Thymus (tissue), 14 donors: Measurements from ENCODE around the gene RNASE9. TPM values are rescaled to one million over a fixed set of nuclear protein-coding genes. Genes with fewer than 3 reads are reported as not detected.

Experiments
- DNase-seq, 9 donors: peaks; one replicate each; pipeline ENCODE4 v3.0.0-alpha.2; 2013; ENCODE audit warnings: low spot score in 9 of 9, low read depth in 6 of 9, missing footprints in 1 of 9
- H3K27ac ChIP-seq, 2 donors: one replicate each; pipeline ENCODE4 v1.5.1; 2013; ENCODE audit warnings: control low read depth in 1 of 2, low read depth in 1 of 2, low read length in 1 of 2, mild to moderate bottlenecking in 1 of 2, moderate library complexity in 1 of 2
- H3K27me3 ChIP-seq, 2 donors: one replicate each; pipeline ENCODE4 v1.5.1; 2013; ENCODE audit warnings: low read length in 1 of 2; ENCODE audit not compliant: control insufficient read depth in 2 of 2, insufficient read depth in 1 of 2
- H3K36me3 ChIP-seq, 2 donors: one replicate each; pipeline ENCODE4 v1.5.1; 2013; ENCODE audit warnings: low read length in 1 of 2, mild to moderate bottlenecking in 1 of 2, moderate library complexity in 1 of 2; ENCODE audit not compliant: control insufficient read depth in 2 of 2, insufficient read depth in 2 of 2
- H3K4me1 ChIP-seq, 2 donors: one replicate each; pipeline ENCODE4 v1.5.1; 2013; ENCODE audit warnings: low read length in 2 of 2; ENCODE audit not compliant: control insufficient read depth in 2 of 2, insufficient read depth in 2 of 2
- H3K4me3 ChIP-seq, 2 donors: one replicate each; pipeline ENCODE4 v1.5.1; 2013; ENCODE audit warnings: low read length in 2 of 2, control low read depth in 1 of 2, mild to moderate bottlenecking in 1 of 2
- H3K9me3 ChIP-seq, 2 donors: one replicate each; pipeline ENCODE4 v1.5.1; 2013; ENCODE audit warnings: low read length in 1 of 2, mild to moderate bottlenecking in 1 of 2; ENCODE audit not compliant: control insufficient read depth in 2 of 2, insufficient read depth in 1 of 2
- WGBS: extraction: QIAGEN DNeasy Blood & Tissue Kit; methylation state at CpG from one replicate; pipeline ENCODE4 v1.1.7; 2013; 5-methylcytosine and 5-hydroxymethylcytosine counted together
- long read RNA-seq, 10 donors: transcript quantifications; one replicate each; lab custom pipeline, GENCODE V29; 2026
- polyA plus RNA-seq: library from polyadenylated mRNA; stranded (reverse); fragments of 200-250 nt; gene quantifications from one replicate; pipeline ENCODE4 v1.2.3, GENCODE V29; 2013
- total RNA-seq: library from RNA; stranded (reverse); fragments of 120-200 nt; gene quantifications from one replicate; pipeline ENCODE4 v1.2.4, GENCODE V29; 2013
- donor health status: healthy.

The RNASE9 gene
- total RNA-seq, result not detected
- polyA plus RNA-seq, result 0.02 TPM
- long read RNA-seq, donor 1, result 0 reads
- long read RNA-seq, donor 2, result 0 reads
- long read RNA-seq, donor 3, result 0 reads
- long read RNA-seq, donor 4, result 0 reads
- long read RNA-seq, donor 5, result 0 reads
- long read RNA-seq, donor 6, result 0 reads
- long read RNA-seq, donor 7, result 0 reads
- long read RNA-seq, donor 8, result 0 reads
- long read RNA-seq, donor 9, result 0 reads
- long read RNA-seq, donor 10, result 0 reads

GRCh38 chr14:20560961-20561360, at the start of gene RNASE9:
Gene RNASE9, minus strand, starts transcription at chr14:20561047.
- no peak for DNase-seq
- 96% methylated on average over 3 of the region's 3 CpGs for WGBS
- H3K27me3 ChIP-seq, result no peaks in the 10 kb centered on the region
- no peak within 1 kb of the TSS for H3K27ac ChIP-seq
- no peaks in the 10 kb centered on the region for H3K4me1 ChIP-seq
- no peaks in the 10 kb centered on the region for H3K36me3 ChIP-seq
- H3K4me3 ChIP-seq, result no peak within 1 kb of the TSS
- no peaks in the 10 kb centered on the region for H3K9me3 ChIP-seq

- peak in 4 of 9 donors; percentile 29 to 74 (median 50) for DNase-seq
- H3K27ac ChIP-seq, result no peak overlapping the region
- H3K4me3 ChIP-seq, result peak overlapping the region; percentile 51 to 66
- WGBS, result 3% methylated on average over 27 of the region's 27 CpGs
- no peaks in the 10 kb centered on the region for H3K9me3 ChIP-seq
- peaks cover 3 to 8% of the 10 kb centered on the region in 2 donors for H3K4me1 ChIP-seq
- peaks cover 8 to 37% of the 10 kb centered on the region in 2 donors for H3K27me3 ChIP-seq
- no peaks in the 10 kb centered on the region for H3K36me3 ChIP-seq
Observed at GRCh38 chr14:20610002-20610765, 49.3 kb upstream of the RNASE9 start.

GRCh38 chr14:20609215-20610001, 48.6 kb upstream of the RNASE9 start:
- Histone ChIP-seq H3K4me1 (peaks cover 3 to 8% of the 10 kb centered on the region in 2 donors), H3K9me3 (no peaks in the 10 kb centered on the region), H3K36me3 (no peaks in the 10 kb centered on the region), H3K4me3 (peak overlapping the region; percentile 51 to 66), H3K27me3 (peaks cover 8 to 37% of the 10 kb centered on the region in 2 donors), H3K27ac (no peak overlapping the region)
- peak in 8 of 9 donors; percentile 43 to 86 (median 66) for DNase-seq
- WGBS, result under 1% methylated on average over 44 of the region's 44 CpGs

GRCh38 chr14:20608383-20609110, 47.7 kb upstream of the RNASE9 start:
- WGBS, result 79% methylated on average over 7 of the region's 7 CpGs
- Histone ChIP-seq H3K27ac (no peak overlapping the region), H3K9me3 (no peaks in the 10 kb centered on the region), H3K27me3 (peaks cover 8 to 32% of the 10 kb centered on the region in 2 donors), H3K36me3 (no peaks in the 10 kb centered on the region), H3K4me1 (peaks cover 0 to 2% of the 10 kb centered on the region in 2 donors), H3K4me3 (no peak overlapping the region)
- DNase-seq, result no peak

DNA sequence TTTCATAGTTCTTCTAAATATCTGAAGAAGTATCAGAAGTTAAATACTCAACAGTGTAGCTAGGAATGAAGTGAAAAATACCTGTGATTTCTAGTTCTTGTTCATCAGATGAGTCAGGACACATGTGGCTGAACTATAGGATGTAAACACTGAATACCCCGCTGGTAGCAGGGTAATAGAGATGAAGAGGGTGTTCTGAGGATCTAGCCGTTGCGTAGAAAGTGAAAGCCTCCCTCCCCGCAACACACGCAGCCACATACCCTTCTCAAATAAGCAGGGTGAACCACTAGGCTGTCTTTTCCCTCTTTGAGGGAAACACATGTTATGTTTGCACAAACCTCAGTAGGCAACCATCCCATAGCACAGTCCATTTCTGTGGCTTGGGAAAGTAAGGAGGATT, 46.8 kb upstream of the RNASE9 start:
- no peaks in the 10 kb centered on the region for H3K4me1 ChIP-seq
- DNase-seq, result no peak
- H3K27me3 ChIP-seq, result peaks cover 8 to 30% of the 10 kb centered on the region in 2 donors
- no peak overlapping the region for H3K27ac ChIP-seq
- H3K36me3 ChIP-seq, result no peaks in the 10 kb centered on the region
- no peak overlapping the region for H3K4me3 ChIP-seq
- WGBS, result 93% methylated on average over 5 of the region's 5 CpGs
- H3K9me3 ChIP-seq, result no peaks in the 10 kb centered on the region

GRCh38 chr14:20606902-20607242, 46.0 kb upstream of the RNASE9 start:
- Histone ChIP-seq H3K4me1 (no peaks in the 10 kb centered on the region), H3K4me3 (no peak overlapping the region), H3K27me3 (peaks cover 8 to 24% of the 10 kb centered on the region in 2 donors), H3K36me3 (no peaks in the 10 kb centered on the region), H3K9me3 (no peaks in the 10 kb centered on the region), H3K27ac (no peak overlapping the region)
- no peak for DNase-seq
- WGBS, result 95% methylated on average over 2 of the region's 2 CpGs

- no peak for DNase-seq
- Histone ChIP-seq H3K27me3 (peaks cover 3 to 19% of the 10 kb centered on the region in 2 donors), H3K27ac (no peak overlapping the region), H3K4me3 (no peak overlapping the region), H3K9me3 (no peaks in the 10 kb centered on the region), H3K36me3 (no peaks in the 10 kb centered on the region), H3K4me1 (no peaks in the 10 kb centered on the region)
- WGBS, result 69% methylated on average over 8 of the region's 8 CpGs
Observed at GRCh38 chr14:20606190-20606901, 45.5 kb upstream of the RNASE9 start.

DNA sequence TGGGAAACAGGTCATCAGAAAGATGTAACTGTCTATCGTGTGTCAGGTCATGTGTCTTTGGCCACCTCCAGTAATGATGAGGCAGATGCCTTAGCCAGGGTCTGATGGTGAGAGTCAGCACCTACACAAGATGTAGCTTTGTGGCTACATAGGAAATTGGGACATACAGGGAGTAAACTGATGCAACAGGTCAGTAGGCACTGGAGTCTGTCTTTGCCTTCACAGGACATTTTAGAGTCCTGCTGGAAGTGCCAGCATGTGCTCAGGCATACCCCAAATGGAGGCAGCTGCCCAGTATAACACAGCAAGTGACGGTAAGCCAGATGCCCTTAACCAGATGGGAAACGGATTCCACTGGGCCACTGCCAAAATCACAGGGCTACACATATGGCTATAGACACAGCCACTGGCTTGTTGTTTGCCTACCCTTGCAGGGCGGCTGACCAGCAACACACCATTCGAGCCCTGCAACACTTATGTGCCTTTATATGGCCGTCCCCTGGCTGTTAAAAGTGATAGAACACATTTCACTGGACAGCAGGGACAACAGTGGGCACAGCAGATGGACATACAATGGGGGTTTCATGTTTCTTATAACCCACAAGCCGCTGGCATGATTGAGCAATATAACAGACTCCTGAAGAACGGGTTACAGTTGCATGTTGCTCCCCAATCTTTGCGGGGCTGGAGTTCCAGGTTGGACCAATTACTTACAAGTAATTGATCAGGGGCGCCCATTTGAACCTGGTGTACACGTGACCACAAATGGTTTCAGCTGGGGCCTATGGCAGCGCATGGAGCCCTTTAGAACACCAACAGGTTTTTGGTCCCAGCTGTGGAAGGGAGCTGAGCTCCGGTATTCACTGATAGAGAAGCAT, 43.2 kb upstream of the RNASE9 start:
- Histone ChIP-seq H3K36me3 (no peaks in the 10 kb centered on the region), H3K27ac (no peak overlapping the region), H3K4me1 (no peaks in the 10 kb centered on the region), H3K4me3 (no peak overlapping the region), H3K9me3 (no peaks in the 10 kb centered on the region), H3K27me3 (no peaks in the 10 kb centered on the region)
- no peak for DNase-seq
- 89% methylated on average over 13 of the region's 13 CpGs for WGBS
